Omental fat pad (tissue), 4 donors: ENCODE measurements around the gene DCP2. TPM values are rescaled to one million over a fixed set of nuclear protein-coding genes. Genes with fewer than 3 reads are reported as not detected.

Source experiments
- ATAC-seq: fragments of 150-250 bp; one replicate; pipeline ENCODE4 v1.9.1; 2016; ENCODE audit warnings: mild to moderate bottlenecking, moderate library complexity; ENCODE audit not compliant: low FRiP score
- DNase-seq: peaks from one replicate; pipeline ENCODE4 v3.0.0-alpha.2; 2019; ENCODE audit warnings: low spot score
- CTCF ChIP-seq, 3 donors: fragments of 450-650 bp; IDR thresholded peaks; one replicate each; pipeline ENCODE4 v1.5.1; 2016 to 2017; ENCODE audit warnings: antibody characterized with exemption in 3 of 3, mild to moderate bottlenecking in 3 of 3, moderate library complexity in 2 of 3
- total RNA-seq, 4 donors: library from RNA; depleted of rRNA; stranded (reverse); fragments of >200 nt; gene quantifications; one replicate each; pipeline ENCODE4 v1.1.0, GENCODE V29; 2016

The DCP2 gene
- total RNA-seq, 4 donors from 2014 or later, result 22.2 to 53.4 (median 25.9) TPM

- no peak for DNase-seq
- no peak for ATAC-seq
- no peak for TF ChIP-seq CTCF (IDR thresholded peaks at IDR 0.05)
Measured at GRCh38 chr5:113027015-113027414, 50.4 kb downstream of the DCP2 start.

GRCh38 chr5:113027431-113027830 is 50.8 kb downstream of the DCP2 start:
- TF ChIP-seq CTCF (IDR thresholded peaks at IDR 0.05), result no peak
- no peak for ATAC-seq

DNA sequence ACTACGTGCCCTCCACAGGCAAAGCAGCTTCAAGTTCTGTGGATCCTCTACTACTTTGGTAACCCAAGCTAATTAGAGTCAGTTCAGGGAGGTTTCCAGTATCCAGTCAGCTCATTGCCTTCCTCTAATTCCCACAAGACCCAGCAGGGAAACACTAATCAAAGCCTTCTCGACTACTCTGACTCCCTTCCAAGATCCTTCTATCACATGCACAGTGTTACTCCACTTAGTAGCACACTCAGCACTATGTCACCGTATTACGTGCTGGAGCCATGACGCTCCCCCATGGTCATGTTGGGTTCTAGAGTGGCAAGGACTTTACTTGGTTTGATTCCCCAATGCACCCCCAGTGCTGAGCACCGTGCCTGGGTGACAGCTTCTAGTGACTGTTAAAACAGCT is 53.0 kb downstream of the DCP2 start:
- DNase-seq (no peak), ATAC-seq (no peak)
- TF ChIP-seq CTCF (IDR thresholded peaks at IDR 0.05), result no peak

More at GRCh38 chr5:113027431-113027830, 50.8 kb downstream of the DCP2 start:
- DNase-seq, result no peak

DNA sequence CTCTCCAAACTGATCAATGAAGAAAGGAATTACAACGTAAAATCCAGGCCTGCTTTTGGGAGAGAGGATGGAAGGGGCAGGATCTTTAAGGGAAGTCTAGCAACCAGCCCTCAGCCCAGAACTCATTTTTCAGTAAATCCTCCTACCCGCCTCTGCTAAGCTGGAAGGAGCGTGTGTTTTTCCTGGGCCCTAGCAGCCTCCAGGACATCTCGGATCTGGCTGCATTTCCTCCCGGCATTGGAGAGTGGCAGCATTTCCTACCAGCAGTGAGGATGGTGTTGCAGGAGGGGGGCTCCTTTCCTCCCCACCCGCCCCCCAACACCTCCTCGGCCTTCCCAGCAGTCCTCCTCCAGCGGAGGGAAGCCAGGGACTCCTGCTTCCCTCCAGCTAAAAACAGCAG is 54.5 kb downstream of the DCP2 start:
- DNase-seq, result no peak
- TF ChIP-seq CTCF (IDR thresholded peaks at IDR 0.05), result no peak
- no peak for ATAC-seq

GRCh38 chr5:113031557-113031956 is 55.0 kb downstream of the DCP2 start:
- no peak for DNase-seq
- no peak for TF ChIP-seq CTCF (IDR thresholded peaks at IDR 0.05)
- ATAC-seq, result no peak

DNA sequence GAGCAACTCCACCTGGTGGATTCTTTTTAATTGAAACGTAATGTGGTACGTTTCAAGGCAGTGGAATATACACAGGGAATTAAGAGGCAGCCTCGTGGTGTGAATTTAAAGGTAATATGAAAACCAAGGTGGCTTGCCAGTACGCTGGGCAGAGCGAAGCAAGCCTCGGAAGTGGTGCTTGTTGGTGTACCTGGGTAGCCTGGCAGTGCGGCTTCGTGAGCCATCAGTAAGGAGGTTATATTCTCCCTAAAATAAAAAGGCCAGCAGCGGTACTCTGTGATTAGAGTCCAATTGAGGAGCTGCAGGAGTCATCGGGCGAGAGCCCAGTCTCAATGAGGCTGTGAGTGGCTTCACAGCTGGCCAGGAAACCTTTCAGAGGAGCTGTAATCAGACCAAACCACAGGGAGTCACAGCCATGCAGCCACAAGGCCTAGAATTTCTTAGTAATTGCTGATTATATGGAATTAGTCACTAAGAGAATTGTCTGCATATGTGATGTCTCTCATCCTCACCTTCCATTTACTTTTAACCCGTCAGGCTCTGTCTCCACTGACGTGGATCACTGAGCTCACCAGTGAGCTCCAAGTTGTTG is 57.7 kb downstream of the DCP2 start:
- ATAC-seq (peak; percentile 39), DNase-seq (no peak)
- no peak for TF ChIP-seq CTCF (IDR thresholded peaks at IDR 0.05)

- DNase-seq, result no peak
- no peak for TF ChIP-seq CTCF (IDR thresholded peaks at IDR 0.05)
- no peak for ATAC-seq
Measured at GRCh38 chr5:113035096-113035495, 58.5 kb downstream of the DCP2 start.
